Neuronal stem cell (in vitro differentiated cells): ENCODE measurements around the gene MEIS2.

Experiments used
- DNase-seq: peaks from one replicate; pipeline ENCODE4 v3.0.0-alpha.2; 2013; ENCODE audit warnings: low spot score
- H2AFZ ChIP-seq: one replicate; pipeline ENCODE4 v1.6.1; 2013; ENCODE audit warnings: mild to moderate bottlenecking, low read length, inconsistent platforms
- H2AK5ac ChIP-seq: 2 replicates; pipeline ENCODE4 v1.6.1; 2013; ENCODE audit warnings: low read depth, mild to moderate bottlenecking, inconsistent platforms, low read length, moderate library complexity, mixed read lengths
- H2BK120ac ChIP-seq: 2 replicates; pipeline ENCODE4 v1.6.1; 2013; ENCODE audit warnings: low read depth, mild to moderate bottlenecking, inconsistent platforms, low read length, moderate library complexity, mixed read lengths
- H2BK12ac ChIP-seq: one replicate; pipeline ENCODE4 v1.6.1; 2013; ENCODE audit warnings: low read length, inconsistent platforms
- H2BK15ac ChIP-seq: 2 replicates; pipeline ENCODE4 v1.6.1; 2013; ENCODE audit warnings: mild to moderate bottlenecking, low read length, inconsistent platforms, mixed read lengths
- H2BK5ac ChIP-seq: one replicate; pipeline ENCODE4 v1.6.1; 2013; ENCODE audit warnings: inconsistent platforms, mild to moderate bottlenecking, low read length, moderate library complexity
- H3K14ac ChIP-seq: one replicate; pipeline ENCODE4 v1.6.1; 2013; ENCODE audit warnings: low read length, inconsistent platforms
- H3K18ac ChIP-seq: 2 replicates; pipeline ENCODE4 v1.6.1; 2013; ENCODE audit warnings: low read length, inconsistent platforms
- H3K23ac ChIP-seq: 2 replicates; pipeline ENCODE4 v1.6.1; 2013; ENCODE audit warnings: low read depth, mild to moderate bottlenecking, mixed read lengths, low read length, inconsistent platforms; ENCODE audit not compliant: poor library complexity
- H3K27ac ChIP-seq: replicated peaks from 3 replicates; pipeline ENCODE4 v1.5.1; 2013; ENCODE audit warnings: low read length, inconsistent platforms
- H3K27me3 ChIP-seq, 3 experiments: 2 replicates each; pipeline ENCODE4 v1.6.1; 2013; ENCODE audit warnings: low read length in 3 of 3, mild to moderate bottlenecking in 2 of 3, inconsistent platforms in 1 of 3, low read depth in 1 of 3, mixed read lengths in 1 of 3, moderate library complexity in 1 of 3; ENCODE audit not compliant: control insufficient read depth in 3 of 3, insufficient read depth in 3 of 3
- H3K36me3 ChIP-seq, 2 donors: replicated peaks in 1 of 2; 2 replicates each; pipeline ENCODE4 v1.6.1; 2013; ENCODE audit warnings: low read length in 2 of 2; ENCODE audit not compliant: control insufficient read depth in 2 of 2, insufficient read depth in 2 of 2
- H3K4ac ChIP-seq: 2 replicates; pipeline ENCODE4 v1.6.1; 2013; ENCODE audit warnings: inconsistent platforms, mild to moderate bottlenecking, low read length, moderate library complexity
- H3K4me1 ChIP-seq, 2 donors: 1 replicate in 1 of 2; 2 replicates in 1 of 2; pipeline ENCODE4 v1.6.1; 2013; ENCODE audit warnings: low read length in 2 of 2, low read depth in 1 of 2; ENCODE audit not compliant: control insufficient read depth in 2 of 2, insufficient read depth in 1 of 2
- H3K4me2 ChIP-seq: one replicate; pipeline ENCODE4 v1.6.1; 2013; ENCODE audit warnings: mild to moderate bottlenecking, low read length, inconsistent platforms; ENCODE audit not compliant: insufficient read depth, poor library complexity, severe bottlenecking
- H3K4me3 ChIP-seq, 2 donors: 2 replicates each; pipeline ENCODE4 v1.5.1; 2013; ENCODE audit warnings: low read length in 2 of 2, mild to moderate bottlenecking in 2 of 2, inconsistent platforms in 1 of 2, moderate library complexity in 1 of 2
- H3K79me1 ChIP-seq: one replicate; pipeline ENCODE4 v1.6.1; 2013; ENCODE audit warnings: low read depth, mild to moderate bottlenecking, inconsistent platforms, low read length, moderate library complexity
- H3K9ac ChIP-seq: one replicate; pipeline ENCODE4 v1.6.1; 2013; ENCODE audit warnings: mild to moderate bottlenecking, low read depth, low read length, inconsistent platforms; ENCODE audit not compliant: poor library complexity
- H3K9me3 ChIP-seq, 2 donors: replicated peaks in 1 of 2; 2 replicates each; pipeline versions ENCODE3 to v1.6.1; 2013; ENCODE audit warnings: low read length in 2 of 2, mild to moderate bottlenecking in 2 of 2, inconsistent platforms in 1 of 2, low read depth in 1 of 2, mixed read lengths in 1 of 2, moderate library complexity in 1 of 2; ENCODE audit not compliant: control insufficient read depth in 2 of 2, insufficient read depth in 1 of 2
- H4K8ac ChIP-seq: one replicate; pipeline ENCODE4 v1.6.1; 2013; ENCODE audit warnings: low read depth, mild to moderate bottlenecking, inconsistent platforms, low read length, moderate library complexity
- H4K91ac ChIP-seq: one replicate; pipeline ENCODE4 v1.6.1; 2013; ENCODE audit warnings: low read length, low read depth, mild to moderate bottlenecking, inconsistent platforms; ENCODE audit not compliant: poor library complexity
- WGBS, 2 donors: extraction: QIAGEN DNeasy Blood & Tissue Kit; methylation state at CpG; one replicate each; pipeline ENCODE4 v1.1.7; 2013; ENCODE audit warnings: missing lambda C conversion rate in 2 of 2, mixed read lengths in 1 of 2; ENCODE audit not compliant: insufficient read length in 2 of 2, insufficient replicate concordance in 1 of 2; ENCODE audit errors: extremely low coverage in 2 of 2; 5-methylcytosine and 5-hydroxymethylcytosine counted together

Gene MEIS2

DNA sequence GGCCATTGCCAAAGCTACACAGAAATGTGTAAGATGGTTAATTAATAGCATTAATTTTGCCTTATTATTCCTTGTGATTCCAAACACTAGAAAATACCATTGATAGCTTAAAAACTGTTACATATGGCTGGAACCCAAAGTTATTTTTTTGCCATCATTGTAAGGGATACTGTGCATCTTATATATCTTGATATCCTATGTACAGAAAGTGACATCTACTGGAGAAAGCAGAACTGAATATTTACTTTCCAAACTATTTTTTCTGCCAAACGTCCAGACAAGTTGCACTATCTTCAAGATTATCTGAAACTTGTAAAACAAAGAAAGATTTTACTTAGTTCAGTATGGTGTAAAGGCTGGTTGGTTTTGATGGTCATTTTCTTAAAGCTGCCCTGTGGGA is 33.3 kb upstream of the MEIS2 start:
- no CpG with 5 or more reads among the region's 1 CpG for WGBS, 2 donors

DNA sequence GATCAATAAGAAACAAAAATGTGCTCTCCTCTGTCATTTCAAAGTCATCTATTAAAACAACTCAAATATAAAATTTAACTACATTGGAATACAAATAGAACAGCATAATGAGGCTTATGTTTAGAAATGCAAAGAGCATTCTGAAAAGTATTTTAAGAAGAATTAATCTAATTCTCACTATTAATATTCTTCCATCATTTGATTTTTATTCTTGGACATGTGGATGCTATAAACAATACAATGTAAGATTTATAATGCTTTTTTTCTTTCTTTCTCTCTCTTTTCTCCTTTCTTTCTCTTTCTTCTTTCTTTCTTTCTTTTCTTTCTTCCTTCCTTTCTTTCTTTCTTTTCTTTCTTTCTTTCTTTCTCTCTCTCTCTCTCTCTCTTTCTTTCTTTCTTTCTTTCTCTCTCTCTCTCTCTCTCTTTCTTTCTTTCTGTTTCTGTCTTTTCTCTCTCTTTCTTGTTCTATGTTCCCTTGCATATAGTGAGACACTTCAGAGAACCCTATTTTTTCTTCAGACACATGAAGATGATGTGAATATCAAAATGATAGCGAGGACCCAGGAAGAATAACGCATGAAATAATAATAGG is 32.6 kb upstream of the MEIS2 start:
- Histone ChIP-seq H3K79me1 (no peaks in the 10 kb centered on the region), H3K27me3 (no peaks in the 10 kb centered on the region), H3K23ac (no peak overlapping the region), H4K8ac (no peak overlapping the region), H3K9me3 (no peaks in the 10 kb centered on the region), H3K18ac (no peak overlapping the region), H2AFZ (no peak overlapping the region), H3K27ac (no peak overlapping the region), H3K36me3 (no peaks in the 10 kb centered on the region), H3K9ac (no peak overlapping the region), H2AK5ac (no peak overlapping the region), H3K4me3 (no peak overlapping the region), H2BK12ac (no peak overlapping the region), H2BK15ac (no peak overlapping the region), H2BK5ac (no peak overlapping the region), H2BK120ac (no peak overlapping the region), H3K4ac (no peak overlapping the region), H3K4me2 (no peak overlapping the region), H3K4me1 (peaks cover 0 to 2% of the 10 kb centered on the region in 2 donors), H4K91ac (no peak overlapping the region), H3K14ac (no peak overlapping the region)
- WGBS, 2 donors: no CpG with 5 or more reads among the region's 2 CpGs
- DNase-seq: no peak

More for the DNA sequence above, 33.3 kb upstream of the MEIS2 start:
- Histone ChIP-seq H2AK5ac (no peak overlapping the region), H2BK15ac (no peak overlapping the region), H3K4me3 (no peak overlapping the region), H4K91ac (no peak overlapping the region), H3K27me3 (no peaks in the 10 kb centered on the region), H2BK120ac (no peak overlapping the region), H3K4ac (no peak overlapping the region), H3K18ac (no peak overlapping the region), H3K4me1 (peaks cover 0 to 2% of the 10 kb centered on the region in 2 donors), H2AFZ (peak overlapping the region; percentile 30), H3K9ac (no peak overlapping the region), H3K23ac (no peak overlapping the region), H4K8ac (no peak overlapping the region), H3K9me3 (no peaks in the 10 kb centered on the region), H3K79me1 (no peaks in the 10 kb centered on the region), H3K36me3 (no peaks in the 10 kb centered on the region), H3K14ac (no peak overlapping the region), H3K27ac (no peak overlapping the region), H2BK5ac (no peak overlapping the region), H2BK12ac (no peak overlapping the region), H3K4me2 (no peak overlapping the region)
- DNase-seq: no peak

- H2BK120ac ChIP-seq: no peak overlapping the region
- H3K9ac ChIP-seq: no peak overlapping the region
- H3K9me3 ChIP-seq: no peaks in the 10 kb centered on the region
- no peak overlapping the region for H2AK5ac ChIP-seq
- H3K23ac ChIP-seq: no peak overlapping the region
- H4K91ac ChIP-seq: no peak overlapping the region
- DNase-seq: no peak
- H2BK12ac ChIP-seq: no peak overlapping the region
- no peak overlapping the region for H3K27ac ChIP-seq
- H3K4me1 ChIP-seq: peaks cover 0 to 2% of the 10 kb centered on the region in 2 donors
- H3K14ac ChIP-seq: no peak overlapping the region
- no peak overlapping the region for H3K4me3 ChIP-seq
- no peaks in the 10 kb centered on the region for H3K27me3 ChIP-seq
- H2AFZ ChIP-seq: no peak overlapping the region
- no peak overlapping the region for H3K4ac ChIP-seq
- no peak overlapping the region for H3K4me2 ChIP-seq
- no peak overlapping the region for H2BK15ac ChIP-seq
- H2BK5ac ChIP-seq: no peak overlapping the region
- no peaks in the 10 kb centered on the region for H3K79me1 ChIP-seq
- H4K8ac ChIP-seq: no peak overlapping the region
- WGBS, 2 donors: no CpG with 5 or more reads among the region's 2 CpGs
- no peak overlapping the region for H3K18ac ChIP-seq
- H3K36me3 ChIP-seq: no peaks in the 10 kb centered on the region
Observed at GRCh38 chr15:37131621-37132020, 31.3 kb upstream of the MEIS2 start.

DNA sequence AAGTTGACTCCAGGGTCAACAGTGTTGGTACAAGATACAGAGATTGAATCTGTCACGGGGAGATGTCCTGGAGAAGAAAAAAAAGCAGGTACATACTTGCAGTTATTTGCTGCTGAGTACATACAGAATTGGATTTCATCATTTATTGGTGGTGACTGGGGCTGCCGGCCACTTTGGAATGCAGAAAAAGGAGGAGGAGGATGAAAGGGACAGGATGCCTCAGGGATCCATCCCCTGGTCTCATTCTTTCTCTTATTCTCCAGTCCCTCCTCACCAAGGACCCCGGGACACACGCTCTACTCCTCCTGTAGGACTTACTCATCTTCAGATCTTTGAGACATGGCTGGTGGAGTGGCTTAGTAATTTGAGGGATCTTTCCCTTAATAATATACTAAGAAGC is 30.0 kb upstream of the MEIS2 start:
- no peaks in the 10 kb centered on the region for H3K27me3 ChIP-seq
- no peak overlapping the region for H2BK15ac ChIP-seq
- no peak overlapping the region for H4K91ac ChIP-seq
- H3K14ac ChIP-seq: no peak overlapping the region
- no peak overlapping the region for H3K4ac ChIP-seq
- H2AFZ ChIP-seq: no peak overlapping the region
- peaks cover 0 to 2% of the 10 kb centered on the region in 2 donors for H3K4me1 ChIP-seq
- H2BK12ac ChIP-seq: no peak overlapping the region
- no peak overlapping the region for H3K9ac ChIP-seq
- H2AK5ac ChIP-seq: no peak overlapping the region
- H3K27ac ChIP-seq: no peak overlapping the region
- H4K8ac ChIP-seq: no peak overlapping the region
- H3K79me1 ChIP-seq: no peaks in the 10 kb centered on the region
- H3K9me3 ChIP-seq: no peaks in the 10 kb centered on the region
- H3K18ac ChIP-seq: no peak overlapping the region
- H3K4me2 ChIP-seq: no peak overlapping the region
- no peak overlapping the region for H3K23ac ChIP-seq
- no peak overlapping the region for H2BK5ac ChIP-seq
- H3K36me3 ChIP-seq: no peaks in the 10 kb centered on the region
- no peak overlapping the region for H2BK120ac ChIP-seq
- no peak for DNase-seq
- WGBS, 2 donors: no CpG with 5 or more reads among the region's 4 CpGs
- H3K4me3 ChIP-seq: no peak overlapping the region
